GM12801 (cell line): ENCODE data around the gene VTI1A.

Experiments used
- CTCF ChIP-seq: IDR thresholded peaks from one replicate; pipeline ENCODE4 v1.5.1; 2011; ENCODE audit warnings: control low read depth; ENCODE audit not compliant: insufficient read length; ENCODE audit errors: extremely low read depth

Gene VTI1A

GRCh38 chr10:112675560-112676083 is 228.6 kb downstream of the VTI1A start:
- TF ChIP-seq CTCF = no peak

GRCh38 chr10:112677689-112678088 is 230.7 kb downstream of the VTI1A start:
- no peak for TF ChIP-seq CTCF

- TF ChIP-seq CTCF = no peak
Observed at GRCh38 chr10:112678581-112678980, 231.6 kb downstream of the VTI1A start.

DNA sequence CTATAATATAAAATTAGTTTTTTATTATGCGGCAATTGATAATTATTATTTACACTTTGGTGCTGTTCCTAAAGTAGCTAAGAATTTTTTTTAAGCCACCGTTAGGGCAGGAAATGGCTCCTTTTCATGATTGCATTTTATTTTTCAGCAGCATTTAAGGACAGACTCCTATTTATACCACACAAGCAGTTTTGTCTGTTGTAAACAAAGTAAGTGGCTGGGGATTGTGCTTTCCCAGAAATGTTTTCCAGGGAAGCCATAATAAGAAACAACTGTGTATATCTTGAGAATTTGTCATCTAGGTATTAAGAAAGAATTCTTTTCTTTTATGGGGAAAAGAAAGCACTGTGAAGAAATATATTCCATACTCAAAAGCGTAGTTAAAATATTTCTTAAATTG is 232.0 kb downstream of the VTI1A start:
- no peak for TF ChIP-seq CTCF

DNA sequence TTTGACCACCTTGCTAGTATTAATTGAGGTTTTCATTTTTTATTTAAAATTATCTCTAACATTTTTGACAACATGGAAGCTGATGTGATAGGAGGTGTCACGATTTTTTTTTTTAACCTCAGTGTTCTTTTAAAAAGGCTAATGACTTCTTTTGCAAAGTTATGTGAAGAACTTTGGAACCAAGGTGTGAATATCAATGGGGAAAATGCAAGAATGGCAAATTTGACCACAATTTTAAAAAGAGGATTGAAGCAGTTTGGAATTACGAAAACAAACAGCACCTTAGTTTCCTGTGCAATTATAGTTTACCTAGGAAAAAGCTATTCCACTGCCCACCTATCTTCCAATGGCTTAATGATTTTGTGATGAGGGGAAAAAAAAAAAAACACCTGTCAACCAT is 232.4 kb downstream of the VTI1A start:
- no peak for TF ChIP-seq CTCF

- TF ChIP-seq CTCF = no peak
Observed at GRCh38 chr10:112680586-112680985, 233.6 kb downstream of the VTI1A start.

GRCh38 chr10:112687647-112688046 is 240.6 kb downstream of the VTI1A start:
- no peak for TF ChIP-seq CTCF
